Measurements from ENCODE around the gene RANBP17.

GRCh38 chr5:171242521-171242920 lies 380.7 kb downstream of the RANBP17 start:
- TF ChIP-seq, protein P1, sequence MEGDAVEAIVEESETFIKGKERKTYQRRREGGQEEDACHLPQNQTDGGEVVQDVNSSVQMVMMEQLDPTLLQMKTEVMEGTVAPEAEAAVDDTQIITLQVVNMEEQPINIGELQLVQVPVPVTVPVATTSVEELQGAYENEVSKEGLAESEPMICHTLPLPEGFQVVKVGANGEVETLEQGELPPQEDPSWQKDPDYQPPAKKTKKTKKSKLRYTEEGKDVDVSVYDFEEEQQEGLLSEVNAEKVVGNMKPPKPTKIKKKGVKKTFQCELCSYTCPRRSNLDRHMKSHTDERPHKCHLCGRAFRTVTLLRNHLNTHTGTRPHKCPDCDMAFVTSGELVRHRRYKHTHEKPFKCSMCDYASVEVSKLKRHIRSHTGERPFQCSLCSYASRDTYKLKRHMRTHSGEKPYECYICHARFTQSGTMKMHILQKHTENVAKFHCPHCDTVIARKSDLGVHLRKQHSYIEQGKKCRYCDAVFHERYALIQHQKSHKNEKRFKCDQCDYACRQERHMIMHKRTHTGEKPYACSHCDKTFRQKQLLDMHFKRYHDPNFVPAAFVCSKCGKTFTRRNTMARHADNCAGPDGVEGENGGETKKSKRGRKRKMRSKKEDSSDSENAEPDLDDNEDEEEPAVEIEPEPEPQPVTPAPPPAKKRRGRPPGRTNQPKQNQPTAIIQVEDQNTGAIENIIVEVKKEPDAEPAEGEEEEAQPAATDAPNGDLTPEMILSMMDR (conservative IDR thresholded peaks at IDR 0.05 in 1 of 2, IDR thresholded peaks at IDR 0.05 in 1 of 2; ENCODE audit: low read depth in 1 of 2, low read length in 2 of 2): no peak
- no peak for TF ChIP-seq EZH2 (IDR thresholded peaks at IDR 0.05; ENCODE audit: low read length, missing control alignments)

All from fibroblast of lung (primary cell).